ENCODE data around the gene PRR3. TPM values are rescaled to one million over a fixed set of nuclear protein-coding genes. Genes with fewer than 3 reads are reported as not detected.

The PRR3 gene
- polyA plus RNA-seq, 1 donor from 2014 or later, result 13.0 TPM

DNA sequence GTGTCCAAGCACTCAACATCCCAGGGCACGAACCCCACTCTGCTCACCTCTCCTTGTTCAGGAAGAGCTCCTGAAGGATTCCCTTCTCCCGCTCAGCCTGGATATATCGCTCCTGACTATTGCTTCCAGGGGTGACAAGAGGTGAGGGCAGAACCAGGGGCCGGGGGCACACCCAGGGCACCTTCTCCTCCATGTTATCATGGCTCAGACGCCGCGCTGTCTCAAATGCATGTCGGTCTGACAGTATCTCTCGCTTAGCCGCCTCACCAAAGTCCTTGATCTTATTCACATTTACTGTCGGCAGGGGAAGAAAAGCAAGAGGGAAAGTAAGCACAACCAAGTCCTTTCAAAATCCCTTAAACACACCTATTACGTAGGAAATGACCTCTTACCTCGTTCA lies 46.9 kb downstream of the PRR3 start:
- Histone ChIP-seq H3K27me3 (ENCODE audit: insufficient read depth, low read depth, low read length) (no peaks in the 10 kb centered on the region), H3K9me2 (ENCODE audit: insufficient read depth, low read length) (no peaks in the 10 kb centered on the region), H3K36me3 (ENCODE audit: insufficient read depth, low read length) (peaks cover 19% of the 10 kb centered on the region), H3K9me3 (ENCODE audit: low read length) (no peaks in the 10 kb centered on the region), H3K79me2 (replicated peaks; ENCODE audit: insufficient read depth, low read length) (no peaks in the 10 kb centered on the region), H2AFZ (ENCODE audit: low read depth, low read length) (no peak overlapping the region), H3K9ac (ENCODE audit: low read length) (no peak overlapping the region), H4K20me1 (ENCODE audit: insufficient read depth) (peaks cover 4% of the 10 kb centered on the region), H3K4me3 (ENCODE audit: low read length) (no peak overlapping the region), H3F3A (ENCODE audit: insufficient read depth, low read length, poor library complexity, severe bottlenecking) (no peaks in the 10 kb centered on the region), H3K27ac (ENCODE audit: low read length) (no peak overlapping the region), H3K4me2 (ENCODE audit: low read length) (no peak overlapping the region)
- TF ChIP-seq TAF1 (IDR thresholded peaks at IDR 0.05; ENCODE audit: low read depth), result no peak
- peak; percentile 3 for TF ChIP-seq POLR2AphosphoS5 (IDR thresholded peaks at IDR 0.05)

DNA sequence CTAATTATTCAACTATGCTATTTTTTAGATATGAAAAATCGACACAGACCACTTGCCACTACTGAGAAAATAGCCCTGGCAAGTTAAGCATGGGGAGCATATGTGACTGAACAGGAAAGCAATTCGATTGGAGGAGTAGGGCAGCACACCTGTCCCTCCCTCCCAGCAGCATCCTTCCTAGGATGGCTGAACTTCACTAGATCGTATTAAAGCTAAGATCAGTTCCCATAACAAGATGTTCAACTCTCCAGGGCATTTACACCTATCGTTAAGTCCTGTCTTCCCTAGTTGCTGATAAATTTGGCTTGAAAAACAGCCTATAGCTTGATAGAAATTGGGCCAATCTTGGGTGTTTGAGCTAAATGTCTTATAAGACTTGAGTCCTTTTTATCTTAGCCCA lies 53.0 kb downstream of the PRR3 start:
- Histone ChIP-seq H3K9ac (ENCODE audit: low read length) (no peak overlapping the region), H3K4me2 (ENCODE audit: low read length) (no peak overlapping the region), H3K4me3 (ENCODE audit: low read length) (no peak overlapping the region), H3K27me3 (ENCODE audit: insufficient read depth, low read depth, low read length) (no peaks in the 10 kb centered on the region), H3K36me3 (ENCODE audit: insufficient read depth, low read length) (peaks cover 14% of the 10 kb centered on the region), H3K9me3 (ENCODE audit: low read length) (no peaks in the 10 kb centered on the region), H3K79me2 (replicated peaks; ENCODE audit: insufficient read depth, low read length) (peaks cover 33% of the 10 kb centered on the region), H3F3A (ENCODE audit: insufficient read depth, low read length, poor library complexity, severe bottlenecking) (no peaks in the 10 kb centered on the region), H4K20me1 (ENCODE audit: insufficient read depth) (no peaks in the 10 kb centered on the region), H3K9me2 (ENCODE audit: insufficient read depth, low read length) (no peaks in the 10 kb centered on the region), H2AFZ (ENCODE audit: low read depth, low read length) (no peak overlapping the region), H3K27ac (ENCODE audit: low read length) (no peak overlapping the region)
- no peak for TF ChIP-seq EZH2 (IDR thresholded peaks at IDR 0.05; ENCODE audit: borderline replicate concordance, insufficient read depth, low read length, poor library complexity, severe bottlenecking)
- TF ChIP-seq, protein P1, sequence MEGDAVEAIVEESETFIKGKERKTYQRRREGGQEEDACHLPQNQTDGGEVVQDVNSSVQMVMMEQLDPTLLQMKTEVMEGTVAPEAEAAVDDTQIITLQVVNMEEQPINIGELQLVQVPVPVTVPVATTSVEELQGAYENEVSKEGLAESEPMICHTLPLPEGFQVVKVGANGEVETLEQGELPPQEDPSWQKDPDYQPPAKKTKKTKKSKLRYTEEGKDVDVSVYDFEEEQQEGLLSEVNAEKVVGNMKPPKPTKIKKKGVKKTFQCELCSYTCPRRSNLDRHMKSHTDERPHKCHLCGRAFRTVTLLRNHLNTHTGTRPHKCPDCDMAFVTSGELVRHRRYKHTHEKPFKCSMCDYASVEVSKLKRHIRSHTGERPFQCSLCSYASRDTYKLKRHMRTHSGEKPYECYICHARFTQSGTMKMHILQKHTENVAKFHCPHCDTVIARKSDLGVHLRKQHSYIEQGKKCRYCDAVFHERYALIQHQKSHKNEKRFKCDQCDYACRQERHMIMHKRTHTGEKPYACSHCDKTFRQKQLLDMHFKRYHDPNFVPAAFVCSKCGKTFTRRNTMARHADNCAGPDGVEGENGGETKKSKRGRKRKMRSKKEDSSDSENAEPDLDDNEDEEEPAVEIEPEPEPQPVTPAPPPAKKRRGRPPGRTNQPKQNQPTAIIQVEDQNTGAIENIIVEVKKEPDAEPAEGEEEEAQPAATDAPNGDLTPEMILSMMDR (IDR thresholded peaks at IDR 0.05; ENCODE audit: poor library complexity, severe bottlenecking), result no peak
- TF ChIP-seq RAD21 (conservative IDR thresholded peaks at IDR 0.05), result no peak
- no peak for TF ChIP-seq POLR2AphosphoS5 (IDR thresholded peaks at IDR 0.05)
- no peak for TF ChIP-seq TAF1 (IDR thresholded peaks at IDR 0.05; ENCODE audit: low read depth)
- no peak for TF ChIP-seq EP300 (conservative IDR thresholded peaks at IDR 0.05; ENCODE audit: poor library complexity, severe bottlenecking)
- no peak for TF ChIP-seq SMC3 (conservative IDR thresholded peaks at IDR 0.05; ENCODE audit: poor library complexity)
- TF ChIP-seq, protein P2, sequence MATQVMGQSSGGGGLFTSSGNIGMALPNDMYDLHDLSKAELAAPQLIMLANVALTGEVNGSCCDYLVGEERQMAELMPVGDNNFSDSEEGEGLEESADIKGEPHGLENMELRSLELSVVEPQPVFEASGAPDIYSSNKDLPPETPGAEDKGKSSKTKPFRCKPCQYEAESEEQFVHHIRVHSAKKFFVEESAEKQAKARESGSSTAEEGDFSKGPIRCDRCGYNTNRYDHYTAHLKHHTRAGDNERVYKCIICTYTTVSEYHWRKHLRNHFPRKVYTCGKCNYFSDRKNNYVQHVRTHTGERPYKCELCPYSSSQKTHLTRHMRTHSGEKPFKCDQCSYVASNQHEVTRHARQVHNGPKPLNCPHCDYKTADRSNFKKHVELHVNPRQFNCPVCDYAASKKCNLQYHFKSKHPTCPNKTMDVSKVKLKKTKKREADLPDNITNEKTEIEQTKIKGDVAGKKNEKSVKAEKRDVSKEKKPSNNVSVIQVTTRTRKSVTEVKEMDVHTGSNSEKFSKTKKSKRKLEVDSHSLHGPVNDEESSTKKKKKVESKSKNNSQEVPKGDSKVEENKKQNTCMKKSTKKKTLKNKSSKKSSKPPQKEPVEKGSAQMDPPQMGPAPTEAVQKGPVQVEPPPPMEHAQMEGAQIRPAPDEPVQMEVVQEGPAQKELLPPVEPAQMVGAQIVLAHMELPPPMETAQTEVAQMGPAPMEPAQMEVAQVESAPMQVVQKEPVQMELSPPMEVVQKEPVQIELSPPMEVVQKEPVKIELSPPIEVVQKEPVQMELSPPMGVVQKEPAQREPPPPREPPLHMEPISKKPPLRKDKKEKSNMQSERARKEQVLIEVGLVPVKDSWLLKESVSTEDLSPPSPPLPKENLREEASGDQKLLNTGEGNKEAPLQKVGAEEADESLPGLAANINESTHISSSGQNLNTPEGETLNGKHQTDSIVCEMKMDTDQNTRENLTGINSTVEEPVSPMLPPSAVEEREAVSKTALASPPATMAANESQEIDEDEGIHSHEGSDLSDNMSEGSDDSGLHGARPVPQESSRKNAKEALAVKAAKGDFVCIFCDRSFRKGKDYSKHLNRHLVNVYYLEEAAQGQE (IDR thresholded peaks at IDR 0.05; ENCODE audit: borderline replicate concordance), result no peak
- no peak for TF ChIP-seq MXI1 (conservative IDR thresholded peaks at IDR 0.05; ENCODE audit: poor library complexity, severe bottlenecking)
